Astrocyte of the spinal cord (primary cell): ENCODE results near the gene YIF1A.

Source experiments
- DNase-seq: peaks from one replicate; pipeline ENCODE4 v3.0.0; 2011; ENCODE audit warnings: low read depth, low spot score
- H3K4me3 ChIP-seq: 2 replicates; pipeline ENCODE4 v1.5.1; 2011; ENCODE audit warnings: low read depth, mild to moderate bottlenecking, low read length, moderate library complexity
- CTCF ChIP-seq: IDR thresholded peaks from 2 replicates; pipeline ENCODE4 v1.5.1; 2012; ENCODE audit warnings: low read depth, mild to moderate bottlenecking, low read length, inconsistent platforms
- in situ Hi-C: cut with HindIII; loops from 2 replicates; pipeline ENCODE4 v1.10.0; 2017; ENCODE audit warnings: low sequenced_read_pairs

Gene YIF1A

GRCh38 chr11:66271816-66272215 is 17.1 kb downstream of the YIF1A start:
- no peak for DNase-seq
- in situ Hi-C loops: no loop called here
- no peak for TF ChIP-seq CTCF
- H3K4me3 ChIP-seq: no peak overlapping the region

GRCh38 chr11:66268952-66269905 is 19.7 kb downstream of the YIF1A start:
- in situ Hi-C loops: no loop called here
- peak; percentile 23 for DNase-seq

GRCh38 chr11:66268244-66268951 is 20.5 kb downstream of the YIF1A start, which contains the start of gene RAB1B:
Gene RAB1B, plus strand, starts transcription at chr11:66268639. Its CDS starts 41 bp downstream, at chr11:66268680.
- no peak for TF ChIP-seq CTCF
- in situ Hi-C loops: no loop called here

More at GRCh38 chr11:66268952-66269905, 19.7 kb downstream of the YIF1A start:
- H3K4me3 ChIP-seq: peak overlapping the region; percentile 92
- peak; percentile 36 for TF ChIP-seq CTCF

GRCh38 chr11:66267379-66268243 is 21.3 kb downstream of the YIF1A start:
- peak; percentile 90 for DNase-seq
- peak overlapping the region; percentile 66 for H3K4me3 ChIP-seq
- in situ Hi-C loops: no loop called here
- no peak for TF ChIP-seq CTCF

More at GRCh38 chr11:66268244-66268951, 20.5 kb downstream of the YIF1A start, which contains the start of gene RAB1B:
- DNase-seq: peak; percentile 100
- peak within 1 kb of the TSS; percentile 92 for H3K4me3 ChIP-seq

DNA sequence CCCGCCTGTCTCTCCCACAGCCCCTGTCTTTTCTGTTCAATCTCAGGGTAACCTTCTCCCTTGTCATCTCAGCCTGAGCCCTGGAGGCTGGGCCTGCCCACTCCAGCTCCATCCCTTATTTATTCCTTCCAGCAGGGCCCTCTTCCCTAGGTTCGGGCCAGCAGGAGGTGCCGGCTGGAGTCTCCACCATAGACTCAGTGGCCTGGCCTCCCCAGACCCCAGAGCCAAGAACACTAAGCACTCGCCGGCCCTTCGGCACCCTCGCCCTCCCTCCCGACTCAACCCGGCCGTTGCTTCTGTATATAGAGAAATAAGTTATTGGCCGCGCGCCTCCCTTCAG is 21.9 kb downstream of the YIF1A start:
- in situ Hi-C loops: no loop called here
- no peak for DNase-seq

More for the DNA sequence above, 21.9 kb downstream of the YIF1A start:
- peak overlapping the region; percentile 66 for H3K4me3 ChIP-seq
- no peak for TF ChIP-seq CTCF
